Neuronal stem cell (in vitro differentiated cells): ENCODE data around the gene FBXL7.

Experiments used
- DNase-seq: peaks from one replicate; pipeline ENCODE4 v3.0.0-alpha.2; 2013; ENCODE audit warnings: low spot score
- H2AFZ ChIP-seq: one replicate; pipeline ENCODE4 v1.6.1; 2013; ENCODE audit warnings: mild to moderate bottlenecking, low read length, inconsistent platforms
- H2AK5ac ChIP-seq: 2 replicates; pipeline ENCODE4 v1.6.1; 2013; ENCODE audit warnings: low read depth, mild to moderate bottlenecking, inconsistent platforms, low read length, moderate library complexity, mixed read lengths
- H2BK120ac ChIP-seq: 2 replicates; pipeline ENCODE4 v1.6.1; 2013; ENCODE audit warnings: low read depth, mild to moderate bottlenecking, inconsistent platforms, low read length, moderate library complexity, mixed read lengths
- H2BK12ac ChIP-seq: one replicate; pipeline ENCODE4 v1.6.1; 2013; ENCODE audit warnings: low read length, inconsistent platforms
- H2BK15ac ChIP-seq: 2 replicates; pipeline ENCODE4 v1.6.1; 2013; ENCODE audit warnings: mild to moderate bottlenecking, low read length, inconsistent platforms, mixed read lengths
- H2BK5ac ChIP-seq: one replicate; pipeline ENCODE4 v1.6.1; 2013; ENCODE audit warnings: inconsistent platforms, mild to moderate bottlenecking, low read length, moderate library complexity
- H3K14ac ChIP-seq: one replicate; pipeline ENCODE4 v1.6.1; 2013; ENCODE audit warnings: low read length, inconsistent platforms
- H3K18ac ChIP-seq: 2 replicates; pipeline ENCODE4 v1.6.1; 2013; ENCODE audit warnings: low read length, inconsistent platforms
- H3K23ac ChIP-seq: 2 replicates; pipeline ENCODE4 v1.6.1; 2013; ENCODE audit warnings: low read depth, mild to moderate bottlenecking, mixed read lengths, low read length, inconsistent platforms; ENCODE audit not compliant: poor library complexity
- H3K27ac ChIP-seq: replicated peaks from 3 replicates; pipeline ENCODE4 v1.5.1; 2013; ENCODE audit warnings: low read length, inconsistent platforms
- H3K27me3 ChIP-seq, 3 experiments: 2 replicates each; pipeline ENCODE4 v1.6.1; 2013; ENCODE audit warnings: low read length in 3 of 3, mild to moderate bottlenecking in 2 of 3, inconsistent platforms in 1 of 3, low read depth in 1 of 3, mixed read lengths in 1 of 3, moderate library complexity in 1 of 3; ENCODE audit not compliant: control insufficient read depth in 3 of 3, insufficient read depth in 3 of 3
- H3K36me3 ChIP-seq, 2 donors: replicated peaks in 1 of 2; 2 replicates each; pipeline ENCODE4 v1.6.1; 2013; ENCODE audit warnings: low read length in 2 of 2; ENCODE audit not compliant: control insufficient read depth in 2 of 2, insufficient read depth in 2 of 2
- H3K4ac ChIP-seq: 2 replicates; pipeline ENCODE4 v1.6.1; 2013; ENCODE audit warnings: inconsistent platforms, mild to moderate bottlenecking, low read length, moderate library complexity
- H3K4me1 ChIP-seq, 2 donors: 1 replicate in 1 of 2; 2 replicates in 1 of 2; pipeline ENCODE4 v1.6.1; 2013; ENCODE audit warnings: low read length in 2 of 2, low read depth in 1 of 2; ENCODE audit not compliant: control insufficient read depth in 2 of 2, insufficient read depth in 1 of 2
- H3K4me2 ChIP-seq: one replicate; pipeline ENCODE4 v1.6.1; 2013; ENCODE audit warnings: mild to moderate bottlenecking, low read length, inconsistent platforms; ENCODE audit not compliant: insufficient read depth, poor library complexity, severe bottlenecking
- H3K4me3 ChIP-seq, 2 donors: 2 replicates each; pipeline ENCODE4 v1.5.1; 2013; ENCODE audit warnings: low read length in 2 of 2, mild to moderate bottlenecking in 2 of 2, inconsistent platforms in 1 of 2, moderate library complexity in 1 of 2
- H3K79me1 ChIP-seq: one replicate; pipeline ENCODE4 v1.6.1; 2013; ENCODE audit warnings: low read depth, mild to moderate bottlenecking, inconsistent platforms, low read length, moderate library complexity
- H3K9ac ChIP-seq: one replicate; pipeline ENCODE4 v1.6.1; 2013; ENCODE audit warnings: mild to moderate bottlenecking, low read depth, low read length, inconsistent platforms; ENCODE audit not compliant: poor library complexity
- H3K9me3 ChIP-seq, 2 donors: replicated peaks in 1 of 2; 2 replicates each; pipeline versions ENCODE3 to v1.6.1; 2013; ENCODE audit warnings: low read length in 2 of 2, mild to moderate bottlenecking in 2 of 2, inconsistent platforms in 1 of 2, low read depth in 1 of 2, mixed read lengths in 1 of 2, moderate library complexity in 1 of 2; ENCODE audit not compliant: control insufficient read depth in 2 of 2, insufficient read depth in 1 of 2
- H4K8ac ChIP-seq: one replicate; pipeline ENCODE4 v1.6.1; 2013; ENCODE audit warnings: low read depth, mild to moderate bottlenecking, inconsistent platforms, low read length, moderate library complexity
- H4K91ac ChIP-seq: one replicate; pipeline ENCODE4 v1.6.1; 2013; ENCODE audit warnings: low read length, low read depth, mild to moderate bottlenecking, inconsistent platforms; ENCODE audit not compliant: poor library complexity
- WGBS, 2 donors: extraction: QIAGEN DNeasy Blood & Tissue Kit; methylation state at CpG; one replicate each; pipeline ENCODE4 v1.1.7; 2013; ENCODE audit warnings: missing lambda C conversion rate in 2 of 2, mixed read lengths in 1 of 2; ENCODE audit not compliant: insufficient read length in 2 of 2, insufficient replicate concordance in 1 of 2; ENCODE audit errors: extremely low coverage in 2 of 2; 5-methylcytosine and 5-hydroxymethylcytosine counted together

FBXL7 gene

DNA sequence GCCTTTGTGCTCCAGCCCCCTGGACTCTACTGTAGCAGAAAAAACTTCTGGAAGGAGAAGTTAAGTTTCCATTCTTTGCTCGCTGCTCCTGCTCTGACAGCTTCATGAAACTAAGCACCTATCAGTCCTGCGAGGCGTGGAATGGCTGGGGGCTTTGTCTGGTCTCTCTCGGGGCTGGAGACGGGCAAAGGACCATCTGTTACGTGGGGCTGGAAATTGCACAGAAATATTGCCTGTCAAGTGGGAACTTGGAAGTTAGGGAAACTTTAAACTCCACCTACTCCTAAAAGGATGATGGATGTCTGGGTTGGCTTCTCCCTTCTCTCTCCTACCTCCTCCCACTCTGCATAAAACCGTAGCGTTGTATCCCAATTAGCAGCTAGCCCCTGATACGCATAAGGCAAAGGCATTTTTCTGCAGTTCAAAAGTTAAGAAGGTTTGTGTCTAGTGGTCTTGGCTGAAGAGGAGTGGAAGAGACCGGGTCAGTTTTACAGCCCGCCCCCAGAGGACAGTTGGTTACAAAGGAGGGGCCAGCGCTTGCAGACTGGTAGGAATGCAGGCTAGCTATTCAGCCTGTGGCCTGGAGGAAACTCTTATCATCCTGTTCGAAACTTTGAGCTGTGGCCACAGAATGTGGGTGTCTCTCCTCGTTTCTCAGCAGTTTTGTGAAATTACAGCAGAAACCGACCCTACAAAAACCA lies 1.3 kb downstream of the FBXL7 start:
- Histone ChIP-seq H2AK5ac (peak overlapping the region; percentile 44), H3K27me3 (peaks cover 0 to 29% (median 0%) of the 10 kb centered on the region in 3 experiments), H3K9ac (peak overlapping the region; percentile 74), H3K23ac (no peak overlapping the region), H2AFZ (peak overlapping the region; percentile 98), H3K9me3 (no peaks in the 10 kb centered on the region), H3K4me3 (peak overlapping the region; percentile 89 to 100), H3K4me1 (peaks cover 5 to 9% of the 10 kb centered on the region in 2 donors), H2BK120ac (no peak overlapping the region), H3K4ac (no peak overlapping the region), H4K91ac (no peak overlapping the region), H4K8ac (peak overlapping the region; percentile 8), H3K27ac (peak overlapping the region; percentile 67), H3K79me1 (peaks cover 4% of the 10 kb centered on the region), H2BK5ac (peak overlapping the region; percentile 49), H2BK15ac (no peak overlapping the region), H3K14ac (peak overlapping the region; percentile 27), H3K18ac (peak overlapping the region; percentile 71), H3K36me3 (peaks cover 0 to 8% of the 10 kb centered on the region in 2 donors), H3K4me2 (peak overlapping the region; percentile 87), H2BK12ac (no peak overlapping the region)
- peak; percentile 57 for DNase-seq
- no CpG with 5 or more reads among the region's 15 CpGs for WGBS, 2 donors

DNA sequence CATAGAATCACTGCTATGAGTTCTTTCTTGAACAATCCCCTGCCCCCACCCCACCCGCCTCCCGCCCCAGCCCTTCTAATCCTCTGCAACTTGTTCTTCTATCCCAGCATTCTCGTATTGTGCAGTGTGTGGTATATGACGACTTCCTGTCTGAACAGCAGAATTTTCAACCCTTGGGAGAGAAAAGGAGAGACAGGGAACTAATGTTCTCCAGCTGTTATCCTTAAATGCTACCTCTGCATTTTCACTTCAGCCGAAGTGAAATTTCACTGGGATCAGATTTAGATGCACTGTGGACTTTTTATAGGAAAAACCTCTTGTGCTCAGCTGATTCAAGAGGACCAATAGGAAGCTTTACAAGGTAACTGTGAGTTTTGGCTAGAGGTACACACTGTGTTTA lies 2.2 kb downstream of the FBXL7 start:
- DNase-seq: no peak
- Histone ChIP-seq H3K27ac (no peak overlapping the region), H4K8ac (no peak overlapping the region)

DNA sequence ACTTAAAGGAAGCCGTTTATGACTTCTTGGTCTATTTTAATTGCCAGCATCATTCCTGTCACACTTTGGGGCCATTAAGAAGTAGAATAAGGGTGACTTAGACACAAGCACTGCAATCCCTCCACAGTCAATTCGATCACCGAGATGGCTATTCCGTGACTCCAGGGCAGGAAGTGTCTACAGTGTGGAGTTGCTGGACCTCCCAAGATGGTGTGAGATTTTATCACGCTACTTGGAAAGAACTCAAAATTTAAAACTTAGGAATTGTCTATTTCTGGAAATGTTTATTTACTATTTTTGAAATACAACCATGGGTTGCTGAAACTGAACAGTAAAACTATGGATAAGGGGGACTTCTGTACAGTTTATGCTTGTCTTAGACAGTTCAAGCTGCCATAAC lies 6.2 kb downstream of the FBXL7 start:
- no CpG with 5 or more reads among the region's 5 CpGs for WGBS, 2 donors
- Histone ChIP-seq H3K79me1 (peaks cover 2% of the 10 kb centered on the region), H3K4me3 (no peak overlapping the region), H3K9me3 (no peaks in the 10 kb centered on the region), H3K9ac (no peak overlapping the region), H3K23ac (no peak overlapping the region), H2BK5ac (no peak overlapping the region), H3K4me2 (no peak overlapping the region), H2AK5ac (no peak overlapping the region), H3K14ac (no peak overlapping the region), H2BK120ac (no peak overlapping the region), H3K27ac (no peak overlapping the region), H3K4me1 (peaks cover 5 to 6% of the 10 kb centered on the region in 2 donors), H2AFZ (no peak overlapping the region), H3K4ac (no peak overlapping the region), H4K91ac (no peak overlapping the region), H4K8ac (no peak overlapping the region), H3K18ac (no peak overlapping the region), H3K27me3 (no peaks in the 10 kb centered on the region), H3K36me3 (peaks cover 0 to 8% of the 10 kb centered on the region in 2 donors), H2BK12ac (no peak overlapping the region), H2BK15ac (no peak overlapping the region)
- no peak for DNase-seq

More for the DNA sequence above, 2.2 kb downstream of the FBXL7 start:
- Histone ChIP-seq H3K4me3 (peak overlapping the region in 1 of 2 donors; percentile 89), H2AFZ (peak overlapping the region; percentile 57), H3K79me1 (peaks cover 4% of the 10 kb centered on the region), H2AK5ac (no peak overlapping the region), H2BK15ac (no peak overlapping the region), H3K4me1 (peaks cover 5 to 9% of the 10 kb centered on the region in 2 donors), H3K27me3 (peaks cover 0 to 19% (median 0%) of the 10 kb centered on the region in 3 experiments), H3K9me3 (no peaks in the 10 kb centered on the region), H3K14ac (no peak overlapping the region), H3K18ac (no peak overlapping the region), H3K9ac (no peak overlapping the region), H3K23ac (no peak overlapping the region), H2BK12ac (no peak overlapping the region), H2BK5ac (no peak overlapping the region), H3K36me3 (peaks cover 0 to 8% of the 10 kb centered on the region in 2 donors), H4K91ac (no peak overlapping the region), H3K4me2 (peak overlapping the region; percentile 23), H3K4ac (no peak overlapping the region), H2BK120ac (no peak overlapping the region)
- no CpG with 5 or more reads among the region's 5 CpGs for WGBS, 2 donors

DNA sequence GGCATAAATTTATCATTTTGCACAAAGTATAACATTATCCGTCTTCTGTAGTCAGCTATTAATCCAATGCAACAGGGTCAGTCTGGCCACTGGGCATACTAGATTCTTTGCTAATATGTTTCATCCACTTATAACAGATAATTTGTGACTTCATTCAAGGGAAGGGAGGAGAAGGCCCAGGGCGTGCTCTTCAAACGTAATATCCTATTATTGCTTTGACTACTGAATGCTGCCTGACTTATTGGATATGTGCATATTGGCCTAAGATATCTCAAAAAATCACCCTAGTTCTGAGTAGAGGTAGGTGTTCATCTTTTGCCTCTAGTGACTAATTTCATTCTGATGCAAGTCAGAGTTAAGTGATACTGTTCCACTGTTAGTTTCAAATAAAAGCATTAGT lies 6.9 kb downstream of the FBXL7 start:
- Histone ChIP-seq H4K8ac (no peak overlapping the region), H3K79me1 (peaks cover 2% of the 10 kb centered on the region), H2BK12ac (no peak overlapping the region), H3K4me2 (no peak overlapping the region), H3K27me3 (no peaks in the 10 kb centered on the region), H2AK5ac (no peak overlapping the region), H3K4me1 (peaks cover 5% of the 10 kb centered on the region in 2 donors), H3K14ac (no peak overlapping the region), H2BK5ac (no peak overlapping the region), H3K9me3 (no peaks in the 10 kb centered on the region), H3K4me3 (no peak overlapping the region), H2AFZ (no peak overlapping the region), H3K18ac (no peak overlapping the region), H3K27ac (no peak overlapping the region), H3K36me3 (peaks cover 0 to 8% of the 10 kb centered on the region in 2 donors), H3K4ac (no peak overlapping the region), H4K91ac (no peak overlapping the region), H3K23ac (no peak overlapping the region), H2BK15ac (no peak overlapping the region), H2BK120ac (no peak overlapping the region), H3K9ac (no peak overlapping the region)
- DNase-seq: no peak
- no CpG with 5 or more reads among the region's 3 CpGs for WGBS, 2 donors
